RPMI7951 (cell line): Measurements from ENCODE around the gene ZDHHC20. TPM values are rescaled to one million over a fixed set of nuclear protein-coding genes. Genes with fewer than 3 reads are reported as not detected.

ENCODE experiments used
- DNase-seq: peaks from one replicate; pipeline ENCODE4 v3.0.0-alpha.2; 2012; ENCODE audit warnings: low read depth
- total RNA-seq: library from RNA; depleted of rRNA; stranded (reverse); fragments of >200 nt; shearing (Covaris generic); gene quantifications from 2 replicates; pipeline ENCODE4 v1.2.3, GENCODE V29; 2014; rRNA removed

The ZDHHC20 gene
- total RNA-seq, 1 experiment from 2014 or later = 138 TPM

GRCh38 chr13:21326155-21327031, 132.7 kb downstream of the ZDHHC20 start:
- DNase-seq = peak; percentile 72

GRCh38 chr13:21324803-21325202, 134.3 kb downstream of the ZDHHC20 start:
- DNase-seq = no peak

- no peak for DNase-seq
Measured at GRCh38 chr13:21322988-21323387, 136.1 kb downstream of the ZDHHC20 start.

Other genes starting within 250 kb of the ZDHHC20 start
- 70.3 and 84.6 TPM in 2 replicates for gene MICU2, start 144.9 kb upstream of the ZDHHC20 start, total RNA-seq
- gene FGF9, start 211.8 kb upstream of the ZDHHC20 start, total RNA-seq = not detected in 2 replicates